NK-92 (cell line): ENCODE measurements around the gene IRF2BPL.
"Not testable (repeated sequence)": the region's sequence is repeated elsewhere in the genome, so short reads cannot be mapped to it uniquely, and the experiment has no call there.

Experiments used
- DNase-seq: peaks from one replicate; lab custom pipeline; 2025; ENCODE audit not compliant: unreplicated experiment; lab: John Stamatoyannopoulos, UW

Gene IRF2BPL

DNA sequence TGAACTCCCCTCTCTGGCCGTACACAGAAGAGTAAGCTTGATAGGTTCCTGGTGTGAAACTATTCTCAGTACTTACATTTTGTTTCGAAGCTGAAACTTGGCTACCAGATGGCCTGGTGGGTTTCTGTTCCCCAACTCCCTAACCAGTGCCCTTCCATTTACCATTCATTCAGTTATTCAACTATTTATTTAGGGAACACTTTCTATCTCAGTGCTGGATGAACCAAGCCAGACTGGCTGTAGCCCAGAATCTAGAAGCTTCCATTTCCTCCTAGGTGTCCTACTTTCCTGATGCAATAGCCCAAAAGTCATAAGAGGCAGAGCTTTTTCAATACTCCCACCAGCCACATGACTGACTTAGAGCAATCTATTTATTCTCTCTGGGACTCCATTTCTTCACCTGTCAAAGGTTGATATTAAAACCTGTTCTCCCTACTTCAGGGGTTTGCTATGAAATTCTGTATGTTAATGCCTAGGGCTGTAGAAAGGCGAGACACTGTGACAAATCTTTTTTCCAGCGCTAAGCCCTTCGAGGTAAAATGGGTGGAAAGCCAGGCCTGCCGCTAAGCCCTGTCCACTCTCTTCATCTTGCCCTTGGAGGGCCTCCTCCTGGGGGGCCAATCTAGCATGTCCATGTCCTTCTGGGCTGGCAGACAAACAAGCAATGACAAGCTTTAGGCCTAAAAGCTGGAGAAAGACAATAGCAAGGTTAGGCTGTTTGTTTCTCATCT lies 8.1 kb upstream of the IRF2BPL start:
- DNase-seq, result no peak

DNA sequence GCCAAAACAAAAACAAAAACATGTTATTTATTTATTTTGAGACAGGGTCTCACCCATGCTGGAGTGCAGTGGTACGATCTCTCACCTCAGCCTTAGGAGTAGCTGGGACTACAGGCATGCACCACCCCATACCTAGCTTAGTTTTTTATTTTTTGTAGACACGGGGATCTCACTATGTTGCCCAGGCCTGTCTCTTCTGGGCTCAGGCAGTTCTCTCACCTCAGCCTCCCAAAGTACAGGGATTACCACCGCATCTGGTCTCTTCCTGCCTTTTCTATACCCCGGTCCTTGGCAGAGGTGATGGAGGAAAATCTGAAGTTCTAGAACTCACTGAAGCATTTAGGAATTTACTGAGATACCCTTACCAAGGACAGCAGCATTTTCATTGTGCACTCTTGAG lies 6.8 kb upstream of the IRF2BPL start:
- no peak for DNase-seq

DNA sequence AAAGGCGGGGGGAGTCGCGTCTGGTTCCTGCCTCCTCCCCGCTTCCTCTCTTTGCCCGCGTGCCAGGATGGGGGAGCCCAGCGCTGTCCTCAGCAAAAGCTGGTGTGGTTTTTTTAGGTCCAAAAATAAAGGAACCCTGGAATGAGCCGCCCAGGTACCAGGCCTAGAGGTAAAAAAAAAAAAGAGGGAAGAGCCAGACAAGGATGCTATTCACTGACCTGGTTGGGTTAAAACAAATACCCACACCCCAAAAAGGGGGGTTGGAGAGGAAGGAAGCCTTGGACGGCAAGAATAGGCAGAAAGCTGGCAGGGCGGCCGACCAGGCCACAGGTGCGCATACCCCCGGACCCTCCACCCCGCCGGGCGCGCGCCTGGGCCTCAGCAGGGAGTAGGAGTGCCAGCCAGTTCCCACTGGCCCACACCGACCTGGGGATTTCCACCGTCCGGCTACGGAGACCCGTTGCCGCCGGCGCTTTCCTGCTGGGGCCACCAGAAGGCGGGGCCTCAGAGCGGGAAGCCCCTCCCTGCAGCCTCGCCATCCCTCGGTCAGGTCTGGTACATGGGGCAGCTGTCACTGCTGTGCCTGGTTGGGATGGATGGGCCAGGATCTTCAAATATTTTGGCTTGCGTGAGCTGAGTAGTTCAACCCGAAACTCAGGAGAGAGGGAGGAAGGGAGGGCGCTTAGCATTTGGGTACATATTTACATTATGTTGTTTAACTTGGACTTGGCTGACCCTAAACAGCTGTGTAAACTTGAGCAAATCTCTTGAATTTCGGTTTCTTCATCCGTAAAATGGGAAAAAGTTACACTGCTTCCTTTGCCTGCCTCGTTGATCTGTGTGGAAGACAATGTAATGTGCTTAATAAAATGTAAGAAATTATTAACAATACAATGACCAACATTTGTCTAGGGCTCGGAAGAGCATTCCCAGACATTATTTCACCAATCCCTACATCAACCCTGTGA lies 5.4 kb upstream of the IRF2BPL start:
- no peak for DNase-seq

DNA sequence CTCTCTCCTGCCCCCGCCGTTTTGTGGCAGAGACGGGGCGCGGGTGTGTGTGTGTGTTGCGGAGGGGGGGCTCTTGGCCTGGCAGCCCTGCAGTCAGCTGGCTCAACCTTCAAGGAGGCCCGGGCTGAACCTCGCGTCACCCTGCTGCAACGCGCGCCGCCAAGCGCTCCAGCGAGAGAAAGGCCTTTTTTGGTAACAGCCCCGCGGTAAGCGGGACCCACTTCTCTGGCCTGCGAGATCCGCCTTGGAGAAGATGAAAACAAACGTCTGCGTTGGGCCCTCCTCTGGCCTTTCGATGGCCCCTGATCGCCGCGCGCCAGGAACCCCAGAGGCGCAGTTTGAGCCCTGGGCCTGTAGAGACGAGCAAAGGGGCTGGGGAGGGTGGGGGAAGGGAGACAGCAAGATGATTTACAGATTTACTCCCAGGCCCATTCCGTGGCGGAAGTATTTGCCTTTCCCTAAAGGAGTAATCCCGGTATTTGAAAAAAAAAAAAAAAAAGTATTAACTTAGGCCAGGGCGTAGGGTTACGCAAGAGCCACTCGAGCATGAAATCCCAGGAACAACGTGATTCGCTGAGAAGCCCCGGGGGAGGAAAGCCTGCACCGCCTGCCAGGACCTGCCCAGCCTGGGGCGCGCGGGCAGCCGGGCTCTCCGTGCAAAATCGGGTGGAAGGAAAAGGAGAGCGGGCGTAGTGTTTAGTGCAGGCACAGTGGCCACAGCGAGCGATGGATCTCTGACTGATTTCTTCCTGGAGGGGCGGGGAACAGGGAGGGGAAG lies 4.5 kb upstream of the IRF2BPL start:
- no peak for DNase-seq

DNA sequence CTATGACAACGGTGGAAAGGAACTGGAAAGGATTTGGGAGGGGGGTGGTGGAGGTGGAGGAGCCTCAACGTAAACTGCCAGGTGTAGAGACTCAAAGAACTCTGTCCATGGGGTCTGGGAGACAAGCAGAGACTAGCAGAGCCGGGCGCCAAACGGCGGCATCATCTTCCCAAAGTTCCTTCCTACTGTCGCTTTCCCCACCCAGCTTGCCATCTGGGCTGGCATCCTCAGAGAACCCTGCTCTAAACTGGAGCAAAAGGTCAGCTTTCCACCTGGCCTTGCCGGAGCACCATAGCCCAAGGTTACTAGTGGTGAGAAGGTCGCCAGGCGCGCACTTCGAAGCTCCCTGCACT lies 4.0 kb upstream of the IRF2BPL start:
- no peak for DNase-seq

DNA sequence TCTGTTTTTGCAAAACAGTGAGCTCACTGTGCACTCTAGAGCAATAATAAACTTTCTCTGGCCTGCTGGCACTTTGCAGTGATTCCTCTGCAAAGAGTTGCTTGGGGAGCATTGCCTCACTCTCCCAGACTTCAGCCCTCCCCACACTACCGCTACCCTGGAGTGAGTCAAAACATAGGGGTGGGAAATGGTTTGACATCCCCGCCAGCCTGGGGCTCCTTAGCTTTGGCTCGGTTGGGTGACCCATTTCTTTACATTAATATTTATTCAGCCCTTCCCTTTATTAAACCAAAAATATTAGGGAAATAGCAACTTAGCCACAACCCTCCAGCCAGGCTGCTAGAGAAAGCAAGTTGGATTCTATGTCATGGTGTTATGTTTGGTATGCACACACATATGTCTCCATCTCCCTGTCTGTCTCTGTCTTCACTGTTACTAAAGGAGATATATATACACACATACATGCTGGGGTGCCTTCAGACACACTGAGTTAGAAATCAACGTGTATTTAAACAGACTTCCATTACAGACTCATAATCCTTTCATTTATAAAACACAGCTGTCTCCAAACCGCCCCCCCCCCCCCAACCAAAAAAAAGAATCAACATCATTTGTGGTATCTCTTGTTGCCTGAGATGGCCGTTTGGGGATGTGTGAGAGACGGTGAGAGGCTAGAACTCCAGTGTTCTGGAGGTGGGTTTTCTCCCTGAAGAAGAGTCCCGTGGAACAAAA lies 3.4 kb upstream of the IRF2BPL start:
- DNase-seq, result no peak

DNA sequence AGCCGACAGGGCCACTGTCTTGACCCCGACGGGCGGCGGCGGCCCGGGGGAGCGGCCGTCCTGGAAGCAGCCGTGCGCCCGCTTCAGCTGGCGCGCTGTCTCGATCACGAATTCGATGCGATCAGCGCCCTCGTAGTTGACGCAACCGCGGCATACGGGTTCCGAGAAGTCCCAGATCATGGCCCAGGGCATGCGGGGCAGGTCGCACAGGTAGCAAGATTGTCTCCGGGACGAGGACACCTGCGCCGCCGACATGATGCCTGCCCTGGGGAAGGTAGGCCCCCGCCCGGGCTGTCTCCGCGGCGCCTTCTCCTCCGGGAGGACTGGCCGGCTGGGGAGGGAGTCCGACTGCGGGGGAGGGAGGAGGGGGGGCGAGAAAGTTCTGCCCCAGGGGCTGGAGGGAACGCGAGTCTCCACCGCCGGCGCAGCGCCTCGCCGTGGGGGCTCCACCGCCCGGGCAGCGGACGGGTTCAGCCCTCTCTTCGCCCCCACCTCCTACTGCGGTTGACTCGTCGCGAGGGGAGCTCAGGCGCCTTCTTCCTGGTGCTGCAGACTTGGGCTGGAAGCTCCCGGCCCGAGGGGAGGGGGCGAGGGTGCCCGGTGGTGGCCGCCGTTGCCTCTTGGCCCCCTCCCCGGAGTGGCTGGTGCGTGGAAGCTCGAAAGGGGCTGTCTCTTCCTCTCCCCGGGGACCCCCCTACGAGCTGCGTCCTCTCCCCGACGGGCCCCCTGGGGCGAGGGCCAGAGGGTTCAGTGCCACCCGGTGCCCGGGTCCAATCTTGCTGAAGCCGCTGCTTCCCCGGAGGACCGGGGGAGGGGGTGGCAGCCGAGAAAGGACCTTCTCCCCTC lies 747 bp downstream of the IRF2BPL start:
- DNase-seq, result no peak

DNA sequence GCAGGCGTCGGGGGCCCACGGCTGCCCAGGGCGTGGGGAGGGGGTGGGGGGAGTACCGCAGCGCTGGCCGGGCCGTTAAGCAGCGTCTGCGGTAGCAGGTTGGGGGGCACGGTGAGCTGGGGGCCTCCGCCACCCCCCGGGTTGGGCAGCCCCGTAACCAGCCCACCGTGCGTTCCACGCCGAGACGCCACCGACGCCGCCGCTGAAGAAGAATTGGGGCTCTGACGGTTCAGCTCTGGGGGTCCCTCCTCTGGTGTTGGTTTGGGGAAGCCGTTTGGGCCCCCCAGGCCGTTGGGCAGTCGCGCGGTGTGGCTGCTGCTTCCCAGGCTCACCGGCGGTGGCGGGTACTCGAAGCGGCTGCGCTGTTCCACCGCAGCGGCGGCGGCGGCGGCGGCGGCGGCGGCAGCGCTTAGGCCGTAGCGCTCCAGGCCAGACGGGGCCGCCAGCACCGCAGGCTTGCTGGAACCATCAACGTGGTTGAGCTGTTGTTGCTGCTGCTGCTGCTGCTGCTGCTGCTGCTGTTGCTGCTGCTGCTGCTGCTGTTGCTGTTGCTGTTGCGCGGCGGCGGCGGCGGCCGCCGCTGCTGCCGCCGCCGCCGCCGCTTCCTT lies 1.5 kb downstream of the IRF2BPL start:
- DNase-seq, result no peak

DNA sequence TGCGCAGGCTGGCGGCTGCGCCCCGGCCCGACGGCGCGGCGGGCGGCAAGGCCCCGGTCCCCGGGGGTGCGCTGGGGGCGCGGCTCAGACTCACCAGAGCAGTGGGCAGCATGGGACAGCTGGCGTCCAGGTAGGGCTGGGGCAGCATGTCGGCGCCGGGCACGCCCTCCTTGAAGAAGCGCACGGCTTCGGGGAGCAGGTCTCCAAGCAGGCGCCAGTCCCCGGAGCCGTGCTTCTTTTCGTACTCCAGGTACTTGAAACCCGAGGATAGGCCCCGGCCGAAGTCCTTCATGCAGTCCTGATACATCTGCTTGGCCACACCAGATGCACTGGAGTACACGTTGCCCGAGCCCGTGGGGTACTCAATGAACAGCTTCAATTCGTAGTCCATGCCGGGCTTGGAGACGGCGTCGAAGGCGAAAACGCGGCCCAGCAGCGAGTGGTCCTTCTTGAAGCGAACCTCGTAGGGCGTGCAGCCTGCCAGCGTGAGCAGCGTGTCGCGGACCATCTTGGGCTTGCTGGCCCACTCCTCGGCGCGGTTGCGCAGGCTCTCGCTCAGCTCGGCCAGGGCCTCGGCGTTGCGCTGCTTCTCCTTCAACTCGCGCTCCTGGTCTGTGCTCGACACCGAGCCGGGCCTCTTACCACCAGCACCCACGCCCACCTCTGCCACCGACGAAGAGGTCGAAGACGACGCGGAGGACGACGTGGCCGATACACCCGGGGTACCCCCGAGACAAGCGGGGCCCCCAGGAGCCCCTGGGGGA lies 2.2 kb downstream of the IRF2BPL start:
- no peak for DNase-seq

DNA sequence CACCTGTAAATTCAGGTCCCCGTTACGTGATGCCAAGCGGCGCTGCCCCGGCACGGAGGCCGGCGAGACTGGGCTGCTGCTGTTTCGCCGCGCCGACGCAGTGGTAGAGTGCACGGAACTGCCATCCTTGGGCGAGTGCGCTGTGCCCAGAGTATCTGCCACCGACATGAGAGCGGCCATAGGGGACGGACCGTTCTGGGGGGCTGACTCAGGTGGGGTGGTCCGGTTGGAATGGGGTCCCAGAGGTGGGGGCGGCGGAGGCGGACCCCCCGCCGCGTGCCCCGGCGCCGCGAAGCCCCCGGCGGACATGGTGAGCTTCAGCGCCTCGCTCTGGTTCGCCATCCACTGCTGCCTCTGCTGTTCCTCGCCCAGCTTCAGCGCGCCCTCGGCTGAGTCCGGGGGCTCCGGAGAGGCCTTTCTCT lies 2.8 kb downstream of the IRF2BPL start:
- DNase-seq, result no peak

DNA sequence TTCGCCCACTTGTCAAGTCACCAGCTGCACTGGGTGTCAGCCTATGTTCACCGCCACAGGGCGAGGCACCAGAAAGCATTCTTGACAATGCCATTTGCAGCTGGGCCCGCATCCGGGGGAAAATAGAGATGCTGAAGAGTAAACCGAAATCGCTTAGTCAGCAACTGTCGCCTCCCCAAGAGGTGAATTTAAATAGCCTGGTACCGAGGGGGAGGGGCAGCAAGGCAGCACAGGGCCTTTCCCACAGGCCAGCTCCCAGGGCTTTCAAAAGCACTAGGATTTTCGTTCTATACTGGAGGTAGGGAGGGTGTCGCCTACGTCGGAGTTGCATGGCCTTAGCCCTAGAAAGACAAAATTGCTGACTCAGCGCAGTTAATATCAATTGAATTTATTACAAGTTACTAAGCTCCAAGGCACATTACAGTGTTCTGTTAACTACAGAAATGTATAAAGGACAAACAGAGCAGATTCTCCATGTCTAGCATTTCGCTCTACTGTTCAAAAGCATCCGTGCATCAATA lies 4.3 kb downstream of the IRF2BPL start:
- no peak for DNase-seq

DNA sequence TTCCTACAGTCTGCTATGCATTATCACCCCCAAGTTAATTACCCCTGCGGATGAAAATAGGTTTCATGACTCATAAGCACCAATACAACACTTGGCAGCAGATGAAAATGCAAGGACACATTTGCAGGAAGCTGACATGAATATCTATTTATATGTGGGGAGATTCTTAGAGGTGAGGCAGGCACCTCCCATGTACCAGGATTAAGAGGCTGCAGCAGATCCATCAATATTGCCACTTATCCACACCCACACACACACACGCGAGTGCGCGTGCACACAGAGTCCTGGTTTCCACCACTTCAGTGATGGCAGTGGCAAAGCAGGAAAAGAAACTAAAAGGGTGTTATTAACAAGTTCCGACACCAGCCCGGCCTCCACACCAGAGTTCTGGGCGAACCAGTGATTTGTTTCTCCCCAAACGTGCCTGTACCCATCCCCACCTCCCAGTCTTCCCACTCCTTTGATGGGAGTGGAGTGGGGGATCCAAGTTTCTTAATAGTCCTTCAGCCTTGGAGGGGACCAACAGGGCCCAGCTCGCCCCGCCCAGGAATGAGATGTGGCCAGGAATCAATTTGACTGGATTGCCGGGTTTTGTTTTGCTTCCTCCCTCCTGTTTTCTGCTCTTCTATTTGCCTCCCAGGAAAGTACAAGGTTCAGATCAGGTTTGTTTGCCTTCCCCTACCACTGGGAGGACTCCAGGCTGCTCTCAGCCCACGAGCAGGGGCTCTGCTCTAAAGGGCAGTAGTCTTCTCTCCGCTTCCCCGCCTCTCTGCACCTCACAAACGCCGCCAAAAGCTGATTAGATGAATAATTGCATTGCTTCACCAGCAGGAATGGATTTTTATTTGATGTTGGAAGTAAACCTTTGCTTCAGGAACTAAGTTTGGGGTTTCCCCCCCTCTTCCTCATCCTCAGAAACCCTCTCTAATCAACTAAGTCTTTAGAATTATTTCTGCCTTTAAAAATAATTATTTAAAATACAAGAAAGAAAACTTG lies 5.2 kb downstream of the IRF2BPL start:
- no peak for DNase-seq

DNA sequence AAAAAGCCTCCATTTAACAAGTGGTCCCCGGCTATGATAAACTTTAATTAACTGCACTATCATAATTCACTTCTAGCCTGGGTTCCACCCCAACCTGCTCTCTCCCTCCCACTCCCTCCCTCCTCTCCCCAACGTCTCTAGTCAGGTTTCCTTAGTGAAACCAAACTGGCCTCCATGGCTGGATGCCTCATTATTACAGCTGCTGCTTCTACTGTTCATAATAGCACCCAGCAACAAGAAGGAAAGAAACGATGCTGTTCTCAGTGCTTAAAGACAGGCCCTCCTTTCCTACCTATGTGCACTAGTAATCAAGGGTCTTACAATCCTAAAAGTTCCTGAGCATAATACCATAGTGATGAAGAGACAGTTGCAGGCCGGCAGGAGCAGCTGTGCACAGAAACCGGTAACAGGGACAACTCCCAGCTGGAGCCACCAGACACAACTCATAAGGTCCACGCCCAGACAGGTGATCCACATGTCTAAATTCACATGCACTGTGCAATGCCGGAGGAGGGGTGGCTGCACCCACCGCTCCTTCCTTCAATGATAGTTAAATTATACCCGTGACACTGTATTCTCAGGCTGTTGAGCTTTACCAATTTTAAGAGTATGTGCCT lies 6.2 kb downstream of the IRF2BPL start:
- DNase-seq, result no peak

DNA sequence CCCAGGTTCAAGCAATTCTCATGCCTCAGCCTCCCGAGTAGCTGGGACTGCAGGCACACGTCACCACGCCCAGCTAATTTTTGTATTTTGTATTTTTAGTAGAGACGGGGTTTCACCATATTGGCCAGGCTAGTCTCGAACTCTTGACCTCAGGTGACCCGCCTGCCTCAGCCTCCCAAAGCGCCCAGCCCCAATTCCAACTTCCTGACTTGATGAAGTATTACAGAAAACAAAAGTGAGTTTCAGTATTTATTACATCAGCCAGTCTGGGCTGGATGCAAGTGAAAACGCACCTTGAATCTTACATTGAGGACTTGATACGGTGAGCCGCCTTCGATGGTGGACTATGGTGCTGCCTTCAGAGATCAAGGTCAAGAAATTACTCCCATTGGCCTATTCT lies 7.1 kb downstream of the IRF2BPL start:
- DNase-seq, result not testable (repeated sequence)

DNA sequence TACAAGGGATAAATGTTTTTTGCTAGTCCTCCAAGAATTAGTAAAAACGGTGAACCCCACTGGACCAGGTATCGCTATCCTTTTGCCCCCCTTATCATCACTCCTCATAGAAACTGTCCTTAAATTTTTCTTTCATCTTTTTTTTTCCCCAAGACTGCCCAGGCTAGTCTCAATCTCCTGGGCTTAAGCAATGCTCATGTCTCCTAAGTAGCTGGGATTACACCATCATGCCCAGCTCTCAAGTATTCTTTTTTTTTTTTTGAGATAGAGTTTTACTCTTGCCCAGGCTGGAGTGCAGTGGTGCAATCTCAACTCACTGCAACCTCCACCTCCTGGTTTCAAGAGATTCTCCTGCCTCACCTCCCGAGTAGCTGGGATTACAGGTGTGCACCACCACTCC lies 9.7 kb downstream of the IRF2BPL start:
- no peak for DNase-seq

DNA sequence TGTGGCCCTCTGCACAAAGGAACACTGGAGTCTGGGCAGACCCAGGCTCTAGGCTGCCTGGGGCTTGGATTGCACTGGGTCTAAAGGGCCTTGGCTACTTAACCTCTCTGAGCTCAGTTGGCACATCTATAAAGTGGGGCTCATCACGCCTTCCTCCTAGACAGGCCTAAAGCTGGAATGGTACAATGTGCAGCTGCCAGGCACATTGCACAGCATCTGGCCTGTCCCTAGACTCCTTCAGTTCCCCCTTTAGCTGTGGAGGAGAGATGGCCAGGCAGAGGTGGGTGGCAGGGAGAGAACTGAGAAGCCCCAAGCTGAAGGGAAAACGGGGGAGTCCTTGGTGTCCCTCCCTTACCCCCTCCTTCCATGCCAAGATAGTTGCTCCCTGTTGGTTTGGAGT lies 10.8 kb downstream of the IRF2BPL start:
- no peak for DNase-seq

DNA sequence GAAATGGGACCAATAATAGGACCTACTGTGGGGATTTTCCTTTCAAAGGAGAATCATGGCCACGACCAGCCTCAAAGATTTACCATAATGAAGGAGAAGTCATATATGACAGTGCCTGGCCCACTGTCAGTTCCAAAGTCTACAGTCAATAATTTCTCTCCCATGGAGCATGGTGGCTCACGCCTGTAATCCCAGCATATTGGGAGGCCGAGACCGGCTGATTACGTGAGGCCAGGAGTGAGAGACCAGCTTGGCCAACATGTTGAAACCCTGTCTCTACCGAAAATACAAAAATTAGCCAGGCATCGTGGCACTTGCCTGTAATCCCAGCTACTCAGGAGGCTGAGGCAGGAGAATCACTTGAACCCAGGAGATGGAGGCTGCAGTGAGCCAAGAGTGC lies 13.8 kb downstream of the IRF2BPL start:
- no peak for DNase-seq
